Neural cell (in vitro differentiated cells): ENCODE measurements around the gene RXFP4.

ENCODE experiments used
- CTCF ChIP-seq: fragments of 450-650 bp; IDR thresholded peaks from 2 replicates; pipeline ENCODE4 v1.5.1; 2014; ENCODE audit warnings: antibody characterized with exemption, mild to moderate bottlenecking, moderate library complexity; ENCODE audit not compliant: poor library complexity, severe bottlenecking
- EZH2 ChIP-seq: fragments of 200-600, 300-800 bp; shearing (Covaris generic), sonication (generic); IDR thresholded peaks from 2 replicates; pipeline ENCODE4 v1.6.1; 2014; ENCODE audit warnings: antibody characterized with exemption, low read length, borderline replicate concordance, mild to moderate bottlenecking; ENCODE audit not compliant: insufficient read depth, poor library complexity, severe bottlenecking
- POLR2AphosphoS5 ChIP-seq: IDR thresholded peaks from 2 replicates; pipeline ENCODE4 v1.6.1; 2012
- RAD21 ChIP-seq: fragments of 450-650 bp; conservative IDR thresholded peaks from 2 replicates; pipeline ENCODE4 v1.6.1; 2014; ENCODE audit warnings: antibody characterized with exemption, mild to moderate bottlenecking, moderate library complexity
- REST ChIP-seq: IDR thresholded peaks from 2 replicates; pipeline ENCODE4 v1.6.1; 2012; ENCODE audit warnings: borderline replicate concordance
- SMC3 ChIP-seq: fragments of 450-650 bp; conservative IDR thresholded peaks from 2 replicates; pipeline ENCODE4 v1.6.1; 2014; ENCODE audit warnings: antibody characterized with exemption, mild to moderate bottlenecking, moderate library complexity; ENCODE audit not compliant: poor library complexity
- TAF1 ChIP-seq: IDR thresholded peaks from 2 replicates; pipeline ENCODE4 v1.6.1; 2012; ENCODE audit warnings: low read depth

DNA sequence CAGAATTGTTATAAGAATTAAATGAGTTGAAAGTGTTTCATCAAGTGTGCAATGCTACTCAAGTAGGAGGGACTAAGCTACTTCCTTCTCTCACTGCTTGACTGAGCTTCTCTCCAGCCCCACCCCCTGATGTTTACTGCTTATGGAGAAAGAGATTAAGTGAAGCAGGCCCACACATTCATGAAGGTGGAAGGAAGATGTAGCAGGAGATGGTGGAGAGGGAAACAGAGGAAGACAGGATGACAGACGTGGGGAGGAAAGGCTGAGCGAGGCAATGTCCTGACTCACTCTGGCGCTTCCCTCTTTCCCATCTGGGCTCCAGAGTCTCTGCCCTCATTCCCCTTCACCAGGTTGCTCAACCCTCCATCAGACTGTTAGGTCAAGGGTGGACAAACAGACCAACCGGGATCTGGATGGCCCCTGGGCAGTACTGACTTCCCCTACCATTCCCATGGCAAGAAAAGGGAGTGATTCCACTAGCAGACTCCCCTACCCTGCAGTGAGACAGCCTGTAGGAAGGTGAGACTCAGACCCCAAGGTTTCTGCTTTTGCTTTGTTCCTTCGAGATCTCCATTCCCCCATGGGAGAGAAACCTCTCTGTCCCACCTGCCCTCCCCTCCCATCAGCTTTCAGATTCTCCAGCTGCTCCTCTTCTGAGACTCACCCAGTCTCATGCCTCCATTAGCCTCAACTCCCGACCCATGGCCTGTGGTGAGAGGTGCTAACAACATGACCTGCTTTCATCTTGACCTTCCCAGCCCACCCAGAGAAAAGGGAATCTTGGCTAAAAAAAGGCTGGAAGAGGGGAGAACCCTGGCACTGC, 40.0 kb downstream of the RXFP4 start:
- TF ChIP-seq CTCF (no peak), EZH2 (no peak), REST (no peak), POLR2AphosphoS5 (no peak), RAD21 (no peak), TAF1 (no peak), SMC3 (no peak)
